Loucy (cell line): ENCODE results near the gene ORC4.

Experiments used
- EZH2phosphoT487 ChIP-seq: fragments of 200-600 bp; IDR thresholded peaks from 2 replicates; pipeline ENCODE4 v1.6.1; 2018; ENCODE audit warnings: antibody characterized with exemption, mild to moderate bottlenecking, moderate library complexity, borderline replicate concordance
- TF ChIP-seq, protein P1 (sequence below): fragments of 200-600 bp; sonication (generic); conservative IDR thresholded peaks from 2 replicates; pipeline ENCODE4 v1.5.1; 2014; ENCODE audit warnings: mild to moderate bottlenecking, antibody characterized with exemption, low read length

DNA sequence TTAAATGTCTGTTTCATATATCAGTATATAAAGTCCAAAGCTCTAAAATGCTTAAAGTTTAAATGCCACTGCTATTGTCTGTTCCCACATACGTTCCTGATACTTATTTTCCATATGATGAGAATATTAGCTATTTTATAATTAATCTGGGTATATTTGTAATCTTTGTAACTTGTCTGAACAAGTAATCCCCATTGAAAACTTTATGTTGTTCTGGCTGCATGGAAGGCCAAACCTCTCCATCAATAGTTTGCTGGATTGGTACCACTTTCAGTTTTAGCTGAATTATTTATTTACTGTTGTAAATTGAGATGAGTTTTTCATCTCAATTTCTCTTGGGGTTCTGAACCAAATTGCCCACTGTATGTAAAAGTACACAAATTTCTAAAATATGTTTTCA, 1.8 kb upstream of the ORC4 start:
- TF ChIP-seq, protein P1, sequence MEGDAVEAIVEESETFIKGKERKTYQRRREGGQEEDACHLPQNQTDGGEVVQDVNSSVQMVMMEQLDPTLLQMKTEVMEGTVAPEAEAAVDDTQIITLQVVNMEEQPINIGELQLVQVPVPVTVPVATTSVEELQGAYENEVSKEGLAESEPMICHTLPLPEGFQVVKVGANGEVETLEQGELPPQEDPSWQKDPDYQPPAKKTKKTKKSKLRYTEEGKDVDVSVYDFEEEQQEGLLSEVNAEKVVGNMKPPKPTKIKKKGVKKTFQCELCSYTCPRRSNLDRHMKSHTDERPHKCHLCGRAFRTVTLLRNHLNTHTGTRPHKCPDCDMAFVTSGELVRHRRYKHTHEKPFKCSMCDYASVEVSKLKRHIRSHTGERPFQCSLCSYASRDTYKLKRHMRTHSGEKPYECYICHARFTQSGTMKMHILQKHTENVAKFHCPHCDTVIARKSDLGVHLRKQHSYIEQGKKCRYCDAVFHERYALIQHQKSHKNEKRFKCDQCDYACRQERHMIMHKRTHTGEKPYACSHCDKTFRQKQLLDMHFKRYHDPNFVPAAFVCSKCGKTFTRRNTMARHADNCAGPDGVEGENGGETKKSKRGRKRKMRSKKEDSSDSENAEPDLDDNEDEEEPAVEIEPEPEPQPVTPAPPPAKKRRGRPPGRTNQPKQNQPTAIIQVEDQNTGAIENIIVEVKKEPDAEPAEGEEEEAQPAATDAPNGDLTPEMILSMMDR = no peak
- no peak for TF ChIP-seq EZH2phosphoT487
